Endodermal cell (in vitro differentiated cells): ENCODE results near the gene TTC7B. TPM values are rescaled to one million over a fixed set of nuclear protein-coding genes. Genes with fewer than 3 reads are reported as not detected.

Source experiments
- DNase-seq: peaks from one replicate; pipeline ENCODE4 v3.0.0-alpha.2; 2017
- H3K27ac ChIP-seq: 2 replicates; pipeline ENCODE4 v1.5.1; 2013; ENCODE audit warnings: mild to moderate bottlenecking, low read depth, low read length, moderate library complexity
- H3K27me3 ChIP-seq: 2 replicates; pipeline ENCODE4 v1.6.1; 2013; ENCODE audit warnings: mild to moderate bottlenecking, low read length, moderate library complexity; ENCODE audit not compliant: insufficient read depth, control insufficient read depth, poor library complexity, severe bottlenecking
- H3K36me3 ChIP-seq: 2 replicates; pipeline ENCODE4 v1.7.0; 2013; ENCODE audit warnings: mild to moderate bottlenecking, low read length, moderate library complexity; ENCODE audit not compliant: control insufficient read depth, insufficient read depth
- H3K4me1 ChIP-seq: one replicate; pipeline ENCODE4 v1.7.0; 2013; ENCODE audit warnings: low read length; ENCODE audit not compliant: control insufficient read depth, insufficient read depth
- H3K4me3 ChIP-seq: 2 replicates; pipeline ENCODE4 v1.5.1; 2013; ENCODE audit warnings: mild to moderate bottlenecking, low read length, moderate library complexity
- H3K9ac ChIP-seq: 2 replicates; pipeline ENCODE4 v1.6.1; 2013; ENCODE audit warnings: mild to moderate bottlenecking, low read length, moderate library complexity; ENCODE audit not compliant: poor library complexity, severe bottlenecking; ENCODE audit errors: extremely low read depth
- H3K9me3 ChIP-seq: 2 replicates; pipeline ENCODE4 v1.6.1; 2013; ENCODE audit warnings: mild to moderate bottlenecking, low read length, moderate library complexity; ENCODE audit not compliant: control insufficient read depth
- H3K27ac Mint-ChIP-seq: 2 replicates; pipeline ENCODE4 v1.8.0; 2020; ENCODE audit warnings: mixed read lengths
- H3K27me3 Mint-ChIP-seq: 2 replicates; pipeline ENCODE4 v1.8.0; 2021; ENCODE audit warnings: mild to moderate bottlenecking, mixed read lengths; ENCODE audit not compliant: insufficient read depth
- H3K36me3 Mint-ChIP-seq: 2 replicates; pipeline ENCODE4 v1.8.0; 2020; ENCODE audit warnings: low read depth, mixed read lengths
- H3K4me1 Mint-ChIP-seq: 2 replicates; pipeline ENCODE4 v1.8.0; 2020; ENCODE audit warnings: mixed read lengths
- H3K4me3 Mint-ChIP-seq: 2 replicates; pipeline ENCODE4 v1.8.0; 2020; ENCODE audit warnings: mild to moderate bottlenecking, moderate library complexity, mixed read lengths
- H3K9me3 Mint-ChIP-seq: 2 replicates; pipeline ENCODE4 v1.8.0; 2020; ENCODE audit warnings: mild to moderate bottlenecking, mixed read lengths
- CTCF ChIP-seq: fragments of 200-600 bp; sonication (generic); conservative IDR thresholded peaks from 2 replicates; pipeline ENCODE4 v1.5.0; 2021; ENCODE audit warnings: antibody characterized with exemption, mild to moderate bottlenecking
- WGBS, 2 experiments: methylation state at CpG; one replicate each; pipeline versions ENCODE4 v1.1.5 to v1.1.7; 2013; ENCODE audit warnings: missing lambda C conversion rate in 2 of 2, mixed read lengths in 1 of 2; ENCODE audit not compliant: insufficient coverage in 1 of 2, insufficient read length in 1 of 2; 5-methylcytosine and 5-hydroxymethylcytosine counted together
- total RNA-seq, 2 donors: library from RNA; stranded (reverse); fragmentation: NEBNext Ultra II Directional in 1 of 2; extraction: Animal tissue kit (Norgen Biotek cat#: 25700) in 1 of 2; gene quantifications; 2 replicates in 1 of 2; 3 replicates in 1 of 2; pipeline ENCODE4 v1.2.1, GENCODE V29; 2021

Gene TTC7B
- total RNA-seq, 2 donors from 2014 or later = 51.3 to 62.6 TPM

DNA sequence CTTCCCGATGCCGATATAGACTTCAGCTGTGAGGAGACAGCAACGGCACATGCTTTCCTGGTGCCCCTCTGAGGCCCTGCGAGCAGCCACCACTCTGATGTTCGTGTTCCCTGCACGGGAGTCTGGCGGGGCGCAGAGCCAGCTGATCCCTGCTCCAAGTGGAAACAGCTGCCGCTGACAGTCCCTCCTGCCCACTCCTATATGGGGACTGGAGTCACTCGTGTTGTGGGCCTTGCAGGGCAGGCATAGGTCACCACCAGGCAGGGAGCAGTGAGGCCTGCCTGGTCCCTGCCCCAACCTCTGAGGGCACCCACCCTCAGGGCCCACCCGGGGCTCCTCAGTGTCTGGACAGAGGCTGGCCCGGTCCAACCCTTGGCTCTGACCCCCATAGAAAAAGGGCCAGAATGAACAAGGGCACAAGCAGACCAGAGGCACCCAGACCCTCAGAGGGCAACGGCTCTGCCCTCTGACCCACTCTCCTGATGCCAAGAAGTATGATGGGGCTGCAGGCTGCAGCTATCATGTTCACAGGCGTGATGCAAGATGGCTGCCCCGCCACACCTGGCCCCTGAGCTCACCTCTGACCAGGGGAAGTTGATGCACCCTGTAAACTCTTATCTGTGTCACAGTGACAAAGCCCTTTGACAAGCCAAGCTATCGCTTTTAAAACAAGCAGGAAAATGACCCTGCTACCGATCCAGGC, 237.8 kb downstream of the TTC7B start:
- Mint-ChIP-seq H3K9me3 (no peaks in the 10 kb centered on the region), H3K27ac (no peak overlapping the region)
- H3K4me3 ChIP-seq = no peak overlapping the region

DNA sequence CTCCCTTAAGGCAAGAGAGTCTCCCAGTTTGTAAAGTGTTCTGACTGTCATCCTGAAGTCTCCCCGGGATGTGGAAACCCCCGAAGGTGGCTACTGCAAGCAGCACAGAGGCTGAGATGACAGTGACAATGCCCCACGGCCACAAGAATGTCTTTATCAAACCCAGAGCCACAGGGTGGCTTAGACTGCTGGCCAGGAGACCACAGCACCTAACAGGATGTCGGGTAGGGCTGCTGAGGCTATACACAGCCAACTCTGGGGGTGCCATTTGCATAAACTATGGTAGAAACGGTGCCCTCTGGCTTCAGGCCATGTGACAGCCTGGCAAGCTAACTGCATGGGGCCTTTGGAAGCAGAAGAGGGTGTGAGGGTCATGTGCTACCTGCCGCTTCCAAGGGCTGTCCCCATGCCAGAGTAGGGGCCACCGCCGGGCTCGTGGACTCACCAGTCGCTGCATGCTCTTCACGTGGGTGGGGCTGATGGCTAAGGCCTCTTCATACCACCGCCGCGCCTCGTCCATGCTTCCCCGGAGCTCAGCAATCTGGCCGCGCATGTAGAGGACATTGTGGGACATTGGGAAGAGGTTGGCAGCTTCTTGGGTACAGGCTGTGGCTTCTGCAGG, 238.5 kb downstream of the TTC7B start:
- H3K27me3 Mint-ChIP-seq = no peaks in the 10 kb centered on the region
- Histone ChIP-seq H3K4me1 (peaks cover 3% of the 10 kb centered on the region), H3K4me3 (no peak overlapping the region), H3K9me3 (no peaks in the 10 kb centered on the region), H3K27me3 (no peaks in the 10 kb centered on the region), H3K27ac (no peak overlapping the region), H3K36me3 (peaks cover 5% of the 10 kb centered on the region), H3K9ac (no peak overlapping the region)
- no peaks in the 10 kb centered on the region for H3K9me3 Mint-ChIP-seq
- WGBS, 2 experiments = 92 to 95% methylated on average over 17 to 18 of the region's 18 CpGs
- H3K27ac Mint-ChIP-seq = no peak overlapping the region
- H3K36me3 Mint-ChIP-seq = no peaks in the 10 kb centered on the region
- no peak overlapping the region for H3K4me3 Mint-ChIP-seq
- TF ChIP-seq CTCF = no peak
- H3K4me1 Mint-ChIP-seq = peaks cover 17% of the 10 kb centered on the region
- no peak for DNase-seq

More for the DNA sequence above, 237.8 kb downstream of the TTC7B start:
- H3K9me3 ChIP-seq = no peaks in the 10 kb centered on the region
- H3K27me3 ChIP-seq = no peaks in the 10 kb centered on the region
- no peaks in the 10 kb centered on the region for H3K27me3 Mint-ChIP-seq
- peaks cover 5% of the 10 kb centered on the region for H3K36me3 ChIP-seq
- H3K27ac ChIP-seq = no peak overlapping the region
- peaks cover 3% of the 10 kb centered on the region for H3K4me1 ChIP-seq
- no peak overlapping the region for H3K4me3 Mint-ChIP-seq
- no peak for TF ChIP-seq CTCF
- no peak overlapping the region for H3K9ac ChIP-seq
- WGBS, 2 experiments = 93 to 95% methylated on average over 11 to 17 of the region's 17 CpGs
- H3K4me1 Mint-ChIP-seq = peaks cover 17% of the 10 kb centered on the region
- no peak for DNase-seq
- no peaks in the 10 kb centered on the region for H3K36me3 Mint-ChIP-seq

GRCh38 chr14:90576981-90577660, 239.1 kb downstream of the TTC7B start:
- Histone ChIP-seq H3K27me3 (no peaks in the 10 kb centered on the region), H3K9ac (no peak overlapping the region), H3K27ac (no peak overlapping the region), H3K36me3 (peaks cover 5% of the 10 kb centered on the region), H3K9me3 (no peaks in the 10 kb centered on the region), H3K4me3 (no peak overlapping the region), H3K4me1 (peaks cover 3% of the 10 kb centered on the region)
- no peak overlapping the region for H3K4me3 Mint-ChIP-seq
- no peak overlapping the region for H3K27ac Mint-ChIP-seq
- no peaks in the 10 kb centered on the region for H3K9me3 Mint-ChIP-seq
- H3K4me1 Mint-ChIP-seq = peaks cover 17% of the 10 kb centered on the region
- TF ChIP-seq CTCF = no peak
- no peaks in the 10 kb centered on the region for H3K36me3 Mint-ChIP-seq
- no peaks in the 10 kb centered on the region for H3K27me3 Mint-ChIP-seq
- 94 to 97% methylated on average over 21 of the region's 21 CpGs for WGBS, 2 experiments
- DNase-seq = no peak
